HG03135 (cell line): ENCODE data around the gene PCDH1.

Experiments
- ATAC-seq: cut with Tn5 transposase; IDR thresholded peaks from one replicate; pipeline ENCODE4 v1.9.1; 2021; ENCODE audit warnings: mild to moderate bottlenecking, moderate library complexity; ENCODE audit not compliant: unreplicated experiment

Gene PCDH1

DNA sequence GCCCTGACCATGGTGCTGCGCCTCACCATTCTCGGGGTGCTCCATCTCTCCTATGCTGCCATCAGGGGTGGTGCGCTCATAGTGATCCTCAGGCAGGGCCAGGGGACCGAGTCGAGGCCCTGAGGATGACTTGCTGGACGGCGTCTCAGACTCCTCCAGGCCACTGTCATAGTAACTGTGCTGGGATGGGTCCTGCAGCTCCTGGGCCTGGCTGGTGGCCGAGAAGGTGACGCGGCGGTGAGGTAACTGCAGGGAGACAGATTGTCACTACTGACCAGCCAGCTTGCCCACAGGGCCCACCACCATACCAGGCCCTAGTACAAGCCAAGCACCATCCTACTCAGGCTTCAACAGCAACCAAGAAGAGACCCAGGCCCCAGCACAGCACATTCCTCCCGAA lies 21.0 kb downstream of the PCDH1 start:
- no peak for ATAC-seq

DNA sequence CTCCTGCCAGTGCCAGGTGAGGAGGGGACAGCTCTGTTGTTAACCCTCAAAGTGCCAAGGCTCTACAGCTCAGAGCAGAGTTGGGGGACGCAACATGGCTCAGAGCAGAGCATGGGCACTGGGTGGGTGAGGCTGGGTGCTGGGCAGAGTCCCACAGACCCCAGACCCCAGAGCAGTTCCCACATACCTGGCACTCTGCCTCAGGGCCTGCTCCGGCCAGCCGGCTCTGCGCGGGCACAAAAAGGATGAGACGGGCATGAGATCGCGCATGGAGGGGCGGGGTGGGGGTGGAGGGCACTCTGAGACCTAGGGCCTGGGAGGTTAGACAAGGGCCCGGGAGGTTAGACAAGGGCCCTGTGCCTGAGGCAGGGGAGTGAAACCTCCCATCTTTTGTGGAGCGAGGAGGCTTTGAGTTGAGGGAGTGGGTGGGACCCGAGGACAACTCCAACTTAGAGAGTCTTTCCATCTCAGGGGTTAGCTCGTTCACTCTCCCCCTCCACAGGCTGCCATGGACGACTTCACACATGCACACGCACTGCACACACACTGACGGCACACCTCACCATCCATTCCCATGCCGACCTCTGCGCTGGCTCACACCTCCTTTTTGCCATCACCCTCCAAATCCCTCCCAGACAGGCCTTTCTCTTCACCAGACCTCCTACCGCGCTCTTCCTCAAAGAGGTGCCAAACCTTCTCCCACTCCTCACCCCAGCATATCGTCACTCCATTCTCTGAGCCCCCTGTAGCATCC lies 22.0 kb downstream of the PCDH1 start:
- ATAC-seq: no peak

DNA sequence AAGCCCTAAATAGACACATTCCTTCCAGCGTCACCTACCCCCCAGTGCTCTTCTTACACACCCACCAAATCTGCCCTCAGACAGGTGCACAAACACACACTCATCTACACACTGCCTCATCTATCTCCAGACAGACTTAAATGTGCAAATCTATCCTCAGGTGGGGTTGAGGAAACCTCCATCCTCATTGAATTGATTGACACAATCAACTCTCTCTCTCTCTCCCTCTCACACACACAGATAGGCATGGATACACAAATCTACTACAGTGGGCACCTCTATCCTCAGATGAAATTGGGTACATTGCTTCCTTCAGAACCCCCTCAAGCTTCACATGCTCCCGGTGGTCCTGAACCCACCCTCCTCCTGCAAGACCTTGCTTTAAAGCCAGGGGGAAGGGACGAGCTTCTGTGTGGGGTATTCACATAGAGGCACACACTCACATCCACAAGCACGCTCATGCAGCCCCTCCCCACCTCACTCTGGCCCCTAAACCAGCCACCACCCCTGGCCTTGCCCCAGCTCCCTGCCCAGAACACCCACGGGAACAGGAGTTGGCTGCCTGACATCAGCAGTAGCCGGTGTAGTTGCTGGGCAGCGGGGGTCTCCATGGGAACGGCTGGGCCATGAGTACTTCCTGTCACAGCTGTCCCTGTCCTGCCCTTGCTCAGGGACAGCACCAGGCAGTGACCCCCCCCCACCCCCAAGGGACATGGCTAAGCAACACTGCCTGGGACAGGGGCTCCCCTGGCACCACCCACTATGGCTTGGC lies 22.8 kb downstream of the PCDH1 start:
- ATAC-seq: no peak

DNA sequence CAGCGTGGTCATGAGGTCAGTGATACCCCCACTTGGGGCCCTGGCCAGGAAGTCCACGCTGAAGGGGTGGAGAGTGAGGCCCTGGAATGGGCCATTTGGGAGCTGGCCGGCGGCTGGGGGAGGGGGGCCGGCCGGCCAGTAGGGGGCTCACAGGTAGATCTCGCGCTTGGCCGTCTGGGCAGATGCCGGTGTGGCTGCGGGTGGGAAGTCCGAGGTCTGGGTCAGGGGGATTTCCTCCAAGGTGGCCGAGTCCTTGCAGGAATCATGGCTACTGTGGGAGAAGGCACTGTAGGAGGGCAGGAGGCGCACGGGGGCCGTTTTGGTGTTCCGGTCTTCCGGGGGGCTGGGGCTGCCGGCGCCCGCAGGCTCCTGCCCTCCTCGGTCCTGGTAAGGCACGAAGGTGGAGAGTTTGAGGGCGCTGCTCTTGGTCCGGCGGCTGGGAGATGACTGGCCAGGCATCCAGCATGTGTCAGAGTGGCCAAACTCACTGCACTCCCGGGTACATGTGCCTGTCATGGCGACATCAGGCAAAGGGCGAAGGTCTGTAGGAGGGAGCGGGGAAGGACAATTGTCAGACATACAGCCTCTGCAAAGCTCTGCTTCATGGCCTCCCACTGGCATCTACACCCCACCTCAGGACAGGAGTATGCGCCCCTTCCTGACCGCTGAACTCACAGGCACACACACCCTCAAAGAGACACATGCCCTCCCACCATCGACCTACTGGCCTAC lies 24.1 kb downstream of the PCDH1 start:
- no peak for ATAC-seq

DNA sequence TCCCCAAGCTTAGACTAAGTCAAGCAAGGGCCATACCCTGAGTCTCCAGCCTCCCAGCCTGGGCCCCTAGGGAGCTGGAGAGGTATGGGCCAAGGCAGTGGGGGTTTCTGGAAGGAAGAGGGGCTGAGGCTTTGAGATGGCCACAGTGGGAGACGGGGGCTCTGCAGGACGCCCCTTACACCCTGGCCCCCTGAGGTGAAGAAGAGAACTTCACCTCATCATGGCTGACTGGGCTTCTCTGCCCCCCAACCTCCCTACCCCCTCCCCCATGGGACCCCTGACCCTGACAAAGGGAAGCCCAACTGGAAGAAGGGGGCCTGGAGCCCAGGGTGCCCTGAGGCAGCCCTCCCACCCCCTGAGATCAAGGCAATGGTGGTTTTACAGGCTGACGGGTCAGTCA lies 25.8 kb downstream of the PCDH1 start:
- no peak for ATAC-seq

DNA sequence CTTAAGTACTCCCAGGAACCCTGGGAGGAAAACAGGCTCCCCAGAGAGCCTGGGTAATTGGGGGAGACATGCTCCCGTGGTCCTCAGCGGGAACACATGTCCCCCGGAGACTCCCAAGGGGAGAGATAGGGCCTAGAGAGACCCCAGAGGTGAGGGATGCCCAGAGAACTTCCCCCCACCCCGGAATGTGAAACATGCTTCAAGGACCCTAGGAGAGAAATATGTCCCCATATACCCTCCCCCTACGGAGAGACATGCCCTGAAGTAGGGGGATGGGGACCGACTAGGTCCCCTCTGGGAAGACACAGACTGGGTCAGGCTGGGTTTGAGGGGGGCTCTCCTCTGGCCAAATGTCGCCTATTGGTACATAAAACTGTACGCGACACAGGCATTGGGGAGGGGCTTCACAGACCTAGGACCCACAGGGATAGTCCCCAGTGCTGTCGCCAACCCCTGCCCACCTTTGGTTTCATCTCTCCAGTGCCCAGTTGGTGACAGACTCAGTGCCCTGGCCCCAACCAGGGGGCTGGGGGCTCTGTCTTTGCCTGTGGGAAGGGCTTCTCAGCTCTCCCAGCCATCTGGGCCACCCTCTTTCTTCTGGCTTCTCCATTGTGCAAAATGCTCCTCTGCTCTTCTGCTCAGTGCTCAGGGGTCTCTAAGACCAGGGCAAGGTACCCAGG lies 26.9 kb downstream of the PCDH1 start:
- no peak for ATAC-seq

DNA sequence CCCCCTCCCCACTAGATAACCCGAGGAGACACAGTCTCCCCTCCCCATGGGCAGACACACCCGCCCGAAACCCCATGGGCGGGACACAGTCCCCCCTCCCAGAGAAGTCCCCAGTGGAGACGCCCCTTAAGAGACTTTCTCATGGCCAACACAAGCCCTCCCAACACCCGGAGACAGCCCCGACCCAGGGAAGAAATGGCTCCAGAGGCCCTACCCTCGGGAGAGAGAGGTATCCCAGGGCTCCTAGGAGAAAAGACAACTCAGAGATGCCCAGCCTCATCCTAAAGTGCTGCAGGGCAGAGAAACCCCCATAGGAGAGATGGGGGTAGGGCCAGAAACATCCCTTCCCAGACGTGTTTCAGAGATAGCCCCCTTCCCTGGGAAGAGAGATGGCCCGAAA lies 27.4 kb downstream of the PCDH1 start:
- no peak for ATAC-seq

DNA sequence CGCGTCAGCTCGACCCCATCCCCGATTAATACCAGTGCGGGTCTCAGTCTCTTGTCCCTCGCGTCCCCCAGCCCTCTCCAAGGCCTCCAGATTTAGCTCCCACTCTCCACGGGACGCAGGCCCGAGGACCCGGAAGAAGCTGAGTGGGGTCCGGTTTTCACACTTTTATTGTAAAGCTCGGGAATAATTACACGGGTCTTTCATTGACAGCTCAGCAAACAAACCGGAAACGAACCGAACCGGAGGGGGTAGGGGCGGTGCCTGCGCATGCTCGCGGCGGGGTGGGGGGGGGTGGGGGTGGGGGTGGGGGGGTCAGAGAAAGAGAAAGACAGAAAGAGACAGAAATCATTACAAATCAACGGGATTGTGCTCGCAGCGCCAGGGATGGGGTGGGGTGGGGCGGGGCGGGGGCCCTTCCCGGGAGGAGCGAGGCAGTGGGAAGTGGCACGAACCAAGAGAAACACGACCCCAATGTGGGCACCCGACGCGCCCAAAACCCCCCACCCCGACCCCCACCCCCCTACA lies 27.9 kb downstream of the PCDH1 start:
- no peak for ATAC-seq

DNA sequence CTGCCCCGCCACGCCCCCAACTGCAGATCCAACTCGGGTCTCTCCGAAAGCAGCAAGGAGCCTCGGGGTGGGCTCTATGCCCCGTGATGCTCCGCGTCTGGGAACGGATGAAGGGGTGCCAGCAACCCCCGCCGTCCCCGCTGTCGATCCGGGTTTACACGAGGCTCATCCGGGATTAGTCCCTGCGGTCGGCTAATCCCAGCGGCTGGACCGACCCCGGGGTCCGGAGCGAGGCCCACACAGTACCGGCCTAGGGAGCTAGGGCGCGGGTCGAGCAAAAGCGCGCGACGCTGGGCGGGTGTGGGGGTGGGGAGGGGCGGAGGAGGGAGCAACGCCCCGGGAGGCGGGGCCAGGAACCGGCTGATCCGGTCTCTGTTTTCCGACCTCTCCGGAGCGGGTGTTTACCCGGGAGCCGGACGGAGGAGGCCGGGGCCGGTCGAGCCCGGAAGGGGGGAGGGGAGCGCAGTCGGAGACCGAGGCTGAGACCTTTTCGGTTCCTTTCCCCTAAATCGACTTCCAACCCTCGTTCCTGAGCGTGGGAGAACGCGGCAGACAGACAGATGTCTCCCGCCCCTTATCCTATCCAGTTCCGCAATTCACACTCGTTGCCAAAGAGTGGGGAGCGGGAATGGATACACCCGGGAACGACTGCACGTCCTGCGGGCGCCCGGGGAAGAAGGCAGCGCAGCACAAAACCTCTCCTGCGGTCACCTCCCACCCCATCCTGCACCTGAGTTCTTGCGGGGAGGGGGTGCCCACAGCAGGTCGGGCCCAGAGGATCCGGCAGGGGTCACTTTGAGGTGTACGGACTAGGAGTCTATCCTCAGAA lies 28.6 kb downstream of the PCDH1 start:
- peak; percentile 60 for ATAC-seq

DNA sequence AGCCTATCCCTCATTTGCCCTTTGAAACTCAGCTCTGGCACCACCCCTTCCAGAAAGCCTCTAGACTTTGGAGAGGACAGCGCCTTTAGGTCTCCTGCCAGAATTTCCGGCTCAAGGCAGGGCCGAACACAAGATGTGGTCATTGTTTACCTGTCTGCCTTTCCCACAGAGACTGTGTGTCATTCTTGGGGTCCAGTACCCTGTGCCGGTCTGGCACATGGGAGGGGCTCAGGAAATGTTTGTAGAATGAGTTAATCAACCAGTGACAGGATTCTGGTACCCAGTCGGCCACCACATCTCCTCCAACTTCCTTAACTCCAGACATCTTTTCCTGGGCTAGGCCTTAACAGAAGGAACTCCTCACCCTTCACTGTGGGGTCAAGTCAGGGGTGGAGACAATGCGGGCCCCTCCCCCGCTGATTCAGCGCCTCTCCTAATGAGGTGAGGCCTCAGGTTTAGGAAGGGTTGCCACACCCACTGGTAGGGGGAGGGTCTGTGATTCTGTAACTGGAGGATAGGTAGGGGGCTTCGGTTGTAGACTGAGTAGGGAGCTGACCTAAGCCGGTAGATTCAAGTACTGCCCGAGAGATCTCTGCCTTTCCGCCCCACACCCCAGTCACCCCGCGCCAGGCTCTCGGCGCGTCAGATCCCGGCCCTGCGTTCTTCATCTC lies 29.3 kb downstream of the PCDH1 start:
- ATAC-seq: peak; percentile 21

DNA sequence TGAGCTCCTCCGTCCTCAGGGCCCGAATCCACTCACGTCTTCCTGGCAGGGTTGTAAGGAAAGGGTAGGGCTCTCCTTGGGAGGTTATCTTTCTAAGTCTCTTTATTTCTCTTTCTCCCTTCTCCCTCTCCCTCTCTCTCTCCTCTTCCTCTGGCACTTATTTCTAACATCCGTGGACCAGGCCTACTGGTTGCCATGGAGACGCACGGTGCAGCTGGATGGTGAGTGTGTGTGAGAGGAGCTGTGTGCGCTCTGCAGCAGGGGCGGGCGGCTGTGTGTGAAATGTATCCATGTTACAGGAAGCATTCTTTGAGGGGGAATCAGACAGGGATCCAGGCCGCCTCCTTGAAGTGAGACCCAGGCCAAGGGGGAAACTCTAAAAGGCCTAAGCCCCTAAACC lies 32.2 kb downstream of the PCDH1 start:
- no peak for ATAC-seq

DNA sequence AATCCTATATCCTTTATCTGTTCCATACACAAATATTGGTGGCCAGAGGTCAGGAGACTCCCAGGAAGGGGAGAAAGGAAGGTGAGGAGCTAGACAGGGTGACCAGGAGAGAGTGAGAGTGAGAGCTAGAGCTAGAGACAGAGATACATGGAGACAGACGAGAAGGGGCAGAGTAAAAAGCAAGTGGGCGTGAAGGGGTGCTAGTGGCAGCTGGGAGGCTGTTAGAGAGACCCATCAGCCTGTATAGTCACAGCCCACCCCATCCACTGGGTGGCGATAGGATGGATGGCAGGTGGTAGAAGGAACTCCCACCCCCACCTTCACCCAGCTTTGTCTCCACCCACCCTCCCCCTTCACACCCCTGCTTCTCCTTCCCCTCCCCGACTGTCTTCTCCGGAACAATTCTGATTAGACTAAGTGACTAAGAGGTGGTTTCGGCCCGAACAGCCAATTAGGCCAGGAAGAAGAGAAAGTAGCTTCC lies 32.8 kb downstream of the PCDH1 start:
- ATAC-seq: no peak

DNA sequence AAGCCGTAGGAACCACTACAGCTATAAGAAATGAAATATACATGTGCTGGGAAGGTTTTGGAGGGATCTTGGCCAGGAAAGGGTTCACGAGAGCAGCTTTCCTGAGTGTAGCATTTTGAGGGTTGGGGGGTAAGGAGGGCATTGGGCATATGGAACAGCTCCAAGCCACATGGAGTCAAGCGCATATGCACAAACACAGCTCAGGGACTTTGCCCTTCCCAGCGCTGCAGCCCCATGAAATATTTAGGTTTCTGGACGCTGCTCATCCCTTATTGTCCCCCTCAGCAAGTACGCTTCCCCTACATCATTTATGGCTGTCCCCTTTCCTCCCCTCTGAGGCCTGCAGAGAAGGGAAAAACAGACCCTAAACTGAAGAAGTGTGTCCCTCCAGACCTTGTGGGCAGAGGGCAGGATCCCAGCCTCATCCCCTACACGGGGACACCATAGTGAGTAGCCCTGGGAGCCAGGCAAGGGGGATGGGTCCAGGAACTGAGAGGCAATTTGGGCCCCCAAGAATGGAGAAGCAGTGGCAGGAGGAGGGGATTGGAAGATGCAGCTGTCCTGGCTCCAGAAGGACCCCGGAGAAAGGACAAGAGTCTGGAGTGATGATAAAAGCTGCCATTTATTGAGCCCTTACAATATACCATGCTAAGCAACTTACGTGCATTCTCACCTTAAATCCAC lies 33.7 kb downstream of the PCDH1 start:
- no peak for ATAC-seq

DNA sequence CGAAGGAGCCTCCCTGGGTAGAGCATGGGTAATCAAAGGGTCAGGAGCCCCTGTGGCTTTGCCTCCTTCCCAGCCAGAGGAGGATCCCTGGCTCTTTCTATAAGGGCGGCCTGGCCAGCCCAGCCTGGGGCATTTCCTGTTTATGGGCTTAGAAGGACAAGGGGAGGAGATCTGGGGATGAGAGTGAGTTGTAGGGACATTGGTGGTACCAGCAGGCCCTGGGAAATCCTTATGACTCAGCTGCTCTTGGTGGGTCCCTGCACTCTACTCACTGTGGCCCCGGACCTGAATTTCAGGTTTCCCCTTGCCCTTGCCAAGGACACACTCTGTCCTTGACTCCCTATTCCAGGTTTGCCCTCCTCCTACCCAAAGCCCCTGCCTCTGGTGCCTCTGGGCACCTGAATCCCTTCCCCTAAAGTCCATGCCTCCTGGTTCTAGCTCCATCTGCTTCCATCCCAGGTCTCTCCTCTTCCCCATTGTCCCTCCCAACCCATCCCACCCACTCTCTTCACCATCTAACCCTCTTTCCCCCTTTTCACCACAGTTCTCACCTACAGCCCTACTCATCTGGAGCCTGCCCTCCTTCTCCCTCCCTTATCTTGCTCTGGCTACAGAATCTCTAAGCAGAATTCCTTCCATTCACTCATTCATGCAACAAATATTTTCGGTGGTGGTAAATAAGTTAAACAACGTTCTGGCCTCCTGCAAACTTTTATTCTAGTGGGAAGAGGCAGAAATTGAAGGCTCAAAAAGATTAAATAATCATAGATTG lies 34.9 kb downstream of the PCDH1 start:
- no peak for ATAC-seq

DNA sequence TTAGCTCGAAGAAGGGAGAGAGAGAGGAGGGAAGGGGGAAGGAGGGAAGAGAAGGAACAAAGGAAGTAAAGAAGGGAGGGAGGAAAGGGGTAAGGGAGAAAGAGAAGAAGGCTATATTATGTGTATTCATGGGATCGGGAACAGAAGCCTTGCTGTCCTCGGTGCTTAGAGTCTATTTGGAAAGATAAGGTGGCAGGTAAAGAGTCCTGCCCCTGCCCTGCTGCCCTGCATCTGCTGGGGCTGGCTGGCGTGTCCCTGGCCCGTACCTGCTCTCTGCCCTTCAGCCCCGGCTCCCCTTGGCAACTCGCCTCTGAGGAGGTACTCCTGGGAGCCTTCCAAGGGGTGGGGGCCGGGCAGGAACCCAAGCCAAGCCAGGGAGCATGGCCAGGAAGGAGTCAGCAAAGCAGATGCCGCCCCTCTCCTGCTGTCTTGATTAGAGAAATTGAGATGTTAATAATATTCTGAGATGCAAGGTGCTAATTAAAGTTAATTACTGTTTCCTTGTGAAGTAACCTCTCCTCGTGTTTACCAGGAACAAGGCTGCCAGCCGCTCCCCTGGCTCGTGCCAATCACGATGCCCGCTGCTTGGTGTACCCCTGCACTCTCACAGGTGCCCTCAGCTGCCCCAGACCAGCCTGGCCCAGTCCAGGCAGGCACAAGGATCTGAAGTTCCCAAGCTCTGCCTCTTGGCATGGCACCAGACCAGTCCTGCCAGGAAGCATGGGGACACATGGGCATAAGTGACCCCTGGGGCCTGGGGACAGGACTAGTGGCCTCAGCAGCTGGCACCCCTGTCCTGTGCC lies 36.6 kb downstream of the PCDH1 start:
- no peak for ATAC-seq

DNA sequence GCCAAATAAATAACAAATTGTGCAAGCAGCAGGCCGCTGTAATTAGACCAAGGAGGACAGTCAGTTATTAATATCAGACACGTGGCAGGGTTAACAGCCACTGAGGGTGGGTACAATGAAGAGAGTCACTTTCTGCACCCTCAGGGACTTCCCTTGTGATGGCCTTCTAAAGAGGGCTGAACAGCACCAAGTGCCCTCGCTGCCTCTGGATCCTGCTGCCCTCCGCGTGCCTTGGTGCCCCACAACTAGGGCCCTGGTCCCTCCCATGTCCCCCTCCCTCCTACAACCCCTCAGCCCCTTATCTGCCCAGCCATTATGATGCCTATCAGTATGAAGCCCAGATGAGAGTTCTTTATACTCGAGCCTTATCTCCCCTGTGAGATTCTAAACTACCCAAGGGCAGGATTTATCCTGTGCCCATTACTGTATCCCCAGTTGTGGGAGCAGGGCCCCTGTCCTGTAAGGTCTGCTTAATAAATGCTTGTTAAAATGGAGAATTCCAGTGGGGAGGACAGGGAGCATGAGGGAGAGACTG lies 37.3 kb downstream of the PCDH1 start:
- ATAC-seq: no peak

DNA sequence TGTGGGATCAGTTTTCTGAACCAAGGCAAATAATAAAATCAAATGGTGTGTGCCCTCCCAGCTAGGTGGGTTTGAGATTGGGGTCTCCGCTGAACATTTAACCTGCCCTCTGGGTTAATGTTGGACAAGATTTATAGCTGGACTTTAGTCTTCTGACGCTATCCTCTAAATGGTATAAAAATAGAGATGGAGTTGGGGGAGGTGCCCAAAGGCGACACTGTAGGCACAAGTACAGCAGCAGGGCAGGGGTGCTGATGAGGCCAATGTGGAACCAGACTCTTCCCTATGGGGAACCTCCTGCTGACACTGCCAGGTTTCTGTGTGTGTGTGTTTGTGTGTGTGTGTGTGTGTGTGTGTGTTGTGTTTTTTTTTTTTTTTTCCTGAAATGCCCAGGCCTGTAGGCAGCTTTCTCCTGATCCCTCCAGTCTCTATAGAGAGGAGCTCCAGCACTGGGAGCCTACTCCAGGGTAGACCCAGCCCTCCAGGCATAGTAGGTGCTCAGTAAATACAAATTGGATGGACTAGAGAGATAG lies 37.9 kb downstream of the PCDH1 start:
- no peak for ATAC-seq
